ENCODE data around the gene GTPBP6.
"Not testable (repeated sequence)": the region's sequence is repeated elsewhere in the genome, so short reads cannot be mapped to it uniquely, and the experiment has no call there.

The GTPBP6 gene

DNA sequence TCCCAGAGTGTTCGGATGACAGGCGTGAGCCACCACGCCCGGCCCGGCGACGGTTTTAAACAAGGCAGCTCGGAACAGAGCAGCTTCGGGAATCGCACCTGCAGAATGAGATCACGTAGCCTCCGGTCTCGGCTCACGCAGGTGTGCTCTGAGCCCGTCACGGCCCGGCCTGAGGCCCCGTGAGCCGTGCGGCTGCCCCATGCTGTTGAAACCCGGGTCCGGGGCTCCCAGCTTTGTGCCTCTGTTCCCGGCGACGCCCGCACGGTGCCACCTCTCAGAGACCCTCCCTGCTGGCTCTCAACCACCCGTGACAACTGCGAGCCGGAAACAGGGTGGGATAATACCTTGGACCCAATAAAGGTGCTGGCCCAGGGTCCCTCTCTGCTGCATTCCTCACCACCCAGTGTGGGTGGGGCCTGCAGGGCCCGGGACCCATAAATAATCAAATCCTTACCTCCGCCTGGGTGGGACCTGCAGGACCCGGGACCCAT lies 50.8 kb downstream of the GTPBP6 start:
- Histone ChIP-seq H3K4me3 (ENCODE audit: low read depth, low read length) (no peak overlapping the region), H2AFZ (ENCODE audit: low read length, unreplicated experiment) (no peak overlapping the region), H3K79me2 (ENCODE audit: control insufficient read depth, insufficient read depth, low read length, unreplicated experiment) (no peaks in the 10 kb centered on the region), H3K27me3 (ENCODE audit: insufficient read depth, low read length) (no peaks in the 10 kb centered on the region), H3K4me1 (ENCODE audit: control insufficient read depth, insufficient read depth, low read length, unreplicated experiment) (no peaks in the 10 kb centered on the region), H3K27ac (ENCODE audit: low read depth, low read length) (no peak overlapping the region), H3K36me3 (ENCODE audit: insufficient read depth, low read length) (no peaks in the 10 kb centered on the region)

DNA sequence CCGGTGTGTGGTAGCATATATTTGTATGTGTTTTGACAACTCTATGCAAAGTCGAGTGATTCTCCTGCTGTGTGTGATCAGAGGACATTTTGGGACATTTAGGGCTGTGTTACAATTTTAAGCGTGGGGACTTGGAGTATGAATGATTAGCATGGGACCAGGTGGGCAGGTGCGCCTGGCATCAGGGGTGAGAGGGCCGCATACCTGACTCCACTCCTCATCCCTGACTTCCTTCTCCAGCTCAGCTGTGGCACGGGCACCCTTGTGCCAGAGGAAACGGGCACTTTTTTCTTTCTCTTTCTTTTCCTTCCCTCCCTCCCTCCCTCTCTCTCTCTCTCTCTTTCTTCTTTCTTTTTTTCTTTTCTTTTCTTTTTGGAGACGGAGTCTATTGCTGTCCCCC lies 53.1 kb downstream of the GTPBP6 start:
- Histone ChIP-seq H3K4me1 (ENCODE audit: control insufficient read depth, insufficient read depth, low read length, unreplicated experiment) (peaks cover 18% of the 10 kb centered on the region), H3K36me3 (ENCODE audit: insufficient read depth, low read length) (no peaks in the 10 kb centered on the region), H3K27me3 (ENCODE audit: insufficient read depth, low read length) (no peaks in the 10 kb centered on the region), H2AFZ (ENCODE audit: low read length, unreplicated experiment) (no peak overlapping the region), H3K27ac (ENCODE audit: low read depth, low read length) (no peak overlapping the region), H3K4me3 (ENCODE audit: low read depth, low read length) (no peak overlapping the region), H3K79me2 (ENCODE audit: control insufficient read depth, insufficient read depth, low read length, unreplicated experiment) (no peaks in the 10 kb centered on the region)

DNA sequence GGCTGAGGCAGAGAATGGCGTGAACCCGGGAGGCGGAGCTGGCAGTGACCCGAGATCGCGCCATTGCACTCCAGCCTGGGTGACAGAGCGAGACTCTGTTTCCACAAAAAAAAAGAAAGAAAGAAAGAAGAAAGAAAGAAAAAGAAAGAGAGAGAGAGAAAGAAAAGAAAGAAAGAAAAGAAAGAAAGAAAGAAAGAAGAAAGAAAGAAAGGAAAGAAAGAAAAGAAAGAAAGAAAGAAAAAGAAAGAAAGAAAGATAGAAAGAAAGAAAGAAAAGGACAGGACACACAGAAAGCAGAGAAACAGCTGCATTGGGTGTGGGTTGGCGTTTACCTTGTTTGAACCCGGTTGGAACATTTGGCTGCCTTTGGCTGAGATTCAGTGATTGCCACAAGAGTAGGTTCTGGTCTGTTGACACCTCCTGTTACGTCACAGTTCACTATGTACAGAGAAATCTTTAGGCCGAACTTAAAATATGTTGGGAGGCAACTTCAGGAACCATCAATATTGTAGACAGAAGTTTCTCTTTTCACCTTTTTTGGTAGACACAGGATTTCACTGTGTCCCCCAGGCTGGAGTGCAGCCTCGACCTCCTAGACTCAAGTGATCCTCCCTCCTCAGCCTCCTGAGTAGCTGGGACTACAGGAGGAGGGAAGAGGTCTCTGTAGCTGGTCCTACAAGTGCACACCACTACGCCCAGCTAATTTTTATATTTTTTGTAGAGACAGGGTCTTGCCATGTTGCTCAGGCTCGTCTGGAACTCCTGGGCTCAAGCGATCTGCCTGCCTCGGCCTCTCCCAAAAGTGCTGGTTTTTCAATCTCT lies 53.8 kb downstream of the GTPBP6 start:
- no peaks in the 10 kb centered on the region for H3K79me2 ChIP-seq (ENCODE audit: control insufficient read depth, insufficient read depth, low read length, unreplicated experiment)
- peaks cover 18% of the 10 kb centered on the region for H3K4me1 ChIP-seq (ENCODE audit: control insufficient read depth, insufficient read depth, low read length, unreplicated experiment)
- H3K27me3 ChIP-seq (ENCODE audit: insufficient read depth, low read length): no peaks in the 10 kb centered on the region
- H3K27ac ChIP-seq (ENCODE audit: low read depth, low read length): no peak overlapping the region
- H2AFZ ChIP-seq (ENCODE audit: low read length, unreplicated experiment): no peak overlapping the region
- H3K4me3 ChIP-seq (ENCODE audit: low read depth, low read length): no peak overlapping the region
- no peaks in the 10 kb centered on the region for H3K36me3 ChIP-seq (ENCODE audit: insufficient read depth, low read length)

DNA sequence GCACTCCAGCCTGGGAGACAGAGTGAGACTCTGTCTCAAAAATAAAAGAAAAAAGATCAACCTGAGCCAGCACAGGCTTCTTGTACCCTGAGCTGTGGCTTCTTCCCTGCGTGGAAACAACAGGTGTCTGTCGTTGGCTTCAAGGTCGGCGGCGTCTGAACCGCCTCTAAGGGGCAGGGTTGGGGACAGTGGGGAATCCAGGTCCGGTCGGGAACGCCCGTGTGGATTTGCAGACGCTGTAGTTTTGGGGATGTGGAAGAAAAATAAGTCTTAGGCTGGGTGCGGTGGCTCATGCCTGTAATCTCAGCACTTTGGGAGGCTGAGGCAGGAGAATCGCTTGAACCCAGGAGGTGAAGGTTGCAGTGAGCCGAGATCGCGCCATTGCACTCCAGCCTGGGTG lies 54.6 kb downstream of the GTPBP6 start:
- not testable (repeated sequence) for H3K36me3 ChIP-seq (ENCODE audit: insufficient read depth, low read length); H3K27me3 ChIP-seq (ENCODE audit: insufficient read depth, low read length); H3K27ac ChIP-seq (ENCODE audit: low read depth, low read length); H3K79me2 ChIP-seq (ENCODE audit: control insufficient read depth, insufficient read depth, low read length, unreplicated experiment); H2AFZ ChIP-seq (ENCODE audit: low read length, unreplicated experiment); H3K4me3 ChIP-seq (ENCODE audit: low read depth, low read length)
- H3K4me1 ChIP-seq (ENCODE audit: control insufficient read depth, insufficient read depth, low read length, unreplicated experiment): peaks cover 18% of the 10 kb centered on the region

DNA sequence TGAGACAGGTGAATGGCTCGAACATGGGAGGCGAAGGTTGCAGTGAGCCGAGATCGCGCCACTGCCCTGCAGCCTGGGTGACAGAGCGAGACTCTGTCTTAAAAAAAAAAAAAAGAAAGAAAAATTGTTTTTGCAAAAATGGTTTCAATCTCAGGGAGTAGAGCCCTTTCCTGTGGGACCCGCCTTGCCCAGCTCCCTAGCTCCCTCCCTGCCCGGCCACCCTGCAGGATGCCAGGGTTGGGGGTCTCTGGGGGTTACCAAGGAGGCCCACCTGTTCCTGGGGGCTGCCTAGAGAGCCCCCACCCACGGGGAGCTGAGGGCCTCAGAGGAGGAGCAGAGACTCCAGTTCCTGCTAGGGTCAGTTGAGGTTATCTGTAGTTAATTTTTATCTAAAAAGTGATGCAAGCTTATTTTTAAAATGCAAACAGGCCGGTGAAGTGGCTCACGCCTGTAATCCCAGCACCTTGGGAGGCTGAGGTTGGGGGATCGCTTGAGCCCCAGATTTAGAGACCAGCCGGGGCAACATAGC lies 56.2 kb downstream of the GTPBP6 start:
- Histone ChIP-seq H3K4me3 (ENCODE audit: low read depth, low read length) (no peak overlapping the region), H3K27me3 (ENCODE audit: insufficient read depth, low read length) (no peaks in the 10 kb centered on the region), H3K36me3 (ENCODE audit: insufficient read depth, low read length) (no peaks in the 10 kb centered on the region), H3K79me2 (ENCODE audit: control insufficient read depth, insufficient read depth, low read length, unreplicated experiment) (no peaks in the 10 kb centered on the region), H3K4me1 (ENCODE audit: control insufficient read depth, insufficient read depth, low read length, unreplicated experiment) (peaks cover 18% of the 10 kb centered on the region), H3K27ac (ENCODE audit: low read depth, low read length) (no peak overlapping the region), H2AFZ (ENCODE audit: low read length, unreplicated experiment) (no peak overlapping the region)

DNA sequence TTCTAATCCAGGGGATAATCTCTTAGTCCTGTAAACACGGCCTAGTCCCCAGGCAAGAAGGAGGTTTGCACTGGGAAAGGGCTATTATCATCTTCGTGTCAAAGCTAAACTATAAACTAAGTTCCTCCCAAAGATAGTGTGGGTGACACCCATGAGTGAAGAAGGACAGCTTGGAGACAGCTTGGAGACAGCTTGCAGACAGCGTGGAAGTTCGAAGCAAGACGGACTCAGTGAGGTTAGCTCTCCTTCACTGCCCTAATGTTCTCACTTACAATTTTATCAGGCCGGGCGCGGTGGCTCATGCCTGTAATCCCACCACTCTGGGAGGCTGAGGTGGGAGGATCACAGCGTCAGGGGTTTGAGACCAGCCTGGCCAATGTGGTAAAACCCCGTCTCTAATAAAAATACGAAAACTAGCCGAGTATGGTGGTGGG lies 56.7 kb downstream of the GTPBP6 start:
- H3K36me3 ChIP-seq (ENCODE audit: insufficient read depth, low read length): no peaks in the 10 kb centered on the region
- H3K27me3 ChIP-seq (ENCODE audit: insufficient read depth, low read length): no peaks in the 10 kb centered on the region
- peak overlapping the region; percentile 64 for H2AFZ ChIP-seq (ENCODE audit: low read length, unreplicated experiment)
- H3K79me2 ChIP-seq (ENCODE audit: control insufficient read depth, insufficient read depth, low read length, unreplicated experiment): no peaks in the 10 kb centered on the region
- H3K27ac ChIP-seq (ENCODE audit: low read depth, low read length): peak overlapping the region; percentile 49; the same call in 1 of the 2 replicates
- H3K4me1 ChIP-seq (ENCODE audit: control insufficient read depth, insufficient read depth, low read length, unreplicated experiment): peaks cover 18% of the 10 kb centered on the region
- H3K4me3 ChIP-seq (ENCODE audit: low read depth, low read length): no peak overlapping the region

DNA sequence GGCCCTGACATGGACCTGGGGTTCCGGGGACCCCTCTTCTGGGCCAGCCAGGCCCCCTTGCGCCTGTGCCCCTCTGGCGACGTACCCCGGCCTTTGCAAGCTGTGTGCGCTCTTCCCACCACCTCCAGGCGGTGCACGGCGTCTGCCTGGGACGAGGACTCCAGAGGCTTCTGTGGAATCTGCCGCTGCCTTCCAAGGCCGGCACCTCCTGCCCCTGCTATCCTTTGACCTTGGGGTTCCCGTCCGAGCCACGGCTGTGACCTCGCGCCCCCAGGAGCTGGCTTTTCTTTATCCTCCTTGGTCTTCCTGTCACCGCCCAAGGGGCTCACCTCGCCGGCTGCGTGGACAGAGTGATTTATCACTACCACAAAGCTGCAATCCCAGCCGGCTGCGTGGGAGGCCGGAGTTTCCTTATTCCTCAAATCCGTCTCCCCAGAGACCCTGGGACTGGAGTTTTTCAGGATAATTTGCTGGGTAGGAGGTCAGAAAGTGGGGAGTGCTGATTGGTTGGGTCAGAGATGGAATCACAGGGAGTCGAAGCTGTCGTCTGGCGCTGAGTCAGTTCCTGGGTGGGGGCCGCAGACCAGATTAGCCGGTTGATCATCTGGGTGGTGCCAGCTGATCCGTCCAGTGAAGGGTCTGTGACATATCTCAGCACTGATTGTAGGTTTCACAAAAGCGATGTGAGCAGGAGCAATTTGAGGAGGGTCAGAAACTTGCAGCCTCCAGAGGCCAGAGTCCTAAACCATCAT lies 57.3 kb downstream of the GTPBP6 start:
- Histone ChIP-seq H2AFZ (ENCODE audit: low read length, unreplicated experiment) (peak overlapping the region; percentile 64), H3K79me2 (ENCODE audit: control insufficient read depth, insufficient read depth, low read length, unreplicated experiment) (no peaks in the 10 kb centered on the region), H3K4me3 (ENCODE audit: low read depth, low read length) (no peak overlapping the region), H3K36me3 (ENCODE audit: insufficient read depth, low read length) (no peaks in the 10 kb centered on the region), H3K27me3 (ENCODE audit: insufficient read depth, low read length) (no peaks in the 10 kb centered on the region), H3K4me1 (ENCODE audit: control insufficient read depth, insufficient read depth, low read length, unreplicated experiment) (peaks cover 18% of the 10 kb centered on the region), H3K27ac (ENCODE audit: low read depth, low read length) (peak overlapping the region; percentile 49; the same call in 1 of the 2 replicates)

DNA sequence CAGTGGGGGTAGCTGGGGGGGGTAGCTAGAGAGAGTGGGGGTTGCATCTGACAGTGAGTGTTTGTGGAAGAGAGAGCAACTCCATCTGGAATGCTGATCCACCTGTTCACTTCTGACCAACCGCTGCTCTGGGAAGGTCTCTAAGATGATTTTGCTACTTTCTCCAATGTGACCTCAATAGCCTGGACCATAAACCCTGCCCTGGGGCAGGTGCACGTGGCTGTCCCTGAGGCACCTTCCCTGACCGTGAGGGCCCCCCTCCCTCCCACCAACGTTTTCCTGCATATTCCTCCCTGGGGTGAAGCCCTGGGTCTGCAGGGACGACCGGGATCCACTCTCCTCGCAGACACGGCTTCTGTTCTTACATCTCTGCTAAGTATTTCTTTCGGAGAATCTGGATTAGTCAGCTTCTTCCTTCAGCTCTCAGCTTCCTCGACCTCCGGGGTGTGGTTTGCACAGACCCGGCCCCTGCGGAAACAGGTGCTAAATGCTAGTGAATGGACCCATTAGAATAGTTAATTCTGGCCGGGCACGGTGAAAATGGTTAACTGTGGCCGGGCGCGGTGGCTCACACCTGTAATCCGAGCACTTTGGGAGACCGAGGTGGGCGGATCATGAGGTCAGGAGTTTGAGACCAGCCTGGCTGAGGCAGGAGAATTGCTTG lies 58.8 kb downstream of the GTPBP6 start:
- no peak overlapping the region for H2AFZ ChIP-seq (ENCODE audit: low read length, unreplicated experiment)

DNA sequence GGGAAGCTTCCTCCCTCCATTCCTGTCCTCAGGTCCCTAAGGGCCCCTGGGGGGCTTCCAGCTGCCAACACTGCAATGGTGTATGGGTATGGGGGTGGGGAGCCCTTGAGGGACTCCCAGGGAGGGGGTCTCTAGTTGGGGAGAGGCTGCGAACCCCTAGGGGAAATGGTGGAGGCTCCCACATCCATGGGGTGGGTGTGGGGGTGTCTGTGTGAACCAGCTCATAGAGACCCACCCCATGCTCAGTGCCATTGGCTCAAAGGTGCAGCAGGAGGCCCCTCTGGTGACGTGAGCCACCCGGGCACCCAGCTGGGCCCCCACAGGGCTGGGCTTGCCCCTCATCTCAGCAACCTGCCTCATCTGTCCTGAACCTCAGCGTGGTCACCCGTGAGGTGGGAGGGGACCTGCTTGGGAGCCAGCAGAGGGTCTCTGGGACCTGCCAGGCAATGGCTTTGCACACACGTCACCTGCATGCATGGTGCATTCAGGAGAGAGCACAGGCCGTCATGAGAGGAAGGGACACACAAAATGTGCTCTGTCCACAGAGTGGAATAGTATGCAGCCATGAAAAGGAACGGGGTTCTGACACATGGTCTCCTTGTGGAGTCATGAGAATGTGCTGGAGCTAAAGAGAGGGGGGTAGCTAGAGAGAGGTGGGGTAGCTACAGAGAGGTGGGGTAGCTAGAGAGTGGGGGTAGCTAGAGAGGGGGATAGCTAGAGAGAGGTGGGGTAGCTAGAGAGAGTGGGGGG lies 60.1 kb downstream of the GTPBP6 start:
- Histone ChIP-seq H3K27me3 (ENCODE audit: insufficient read depth, low read length) (no peaks in the 10 kb centered on the region), H3K36me3 (ENCODE audit: insufficient read depth, low read length) (no peaks in the 10 kb centered on the region), H2AFZ (ENCODE audit: low read length, unreplicated experiment) (no peak overlapping the region), H3K4me1 (ENCODE audit: control insufficient read depth, insufficient read depth, low read length, unreplicated experiment) (peaks cover 18% of the 10 kb centered on the region), H3K79me2 (ENCODE audit: control insufficient read depth, insufficient read depth, low read length, unreplicated experiment) (no peaks in the 10 kb centered on the region), H3K4me3 (ENCODE audit: low read depth, low read length) (no peak overlapping the region), H3K27ac (ENCODE audit: low read depth, low read length) (no peak overlapping the region)

More for the DNA sequence above, 58.8 kb downstream of the GTPBP6 start:
- no peaks in the 10 kb centered on the region for H3K79me2 ChIP-seq (ENCODE audit: control insufficient read depth, insufficient read depth, low read length, unreplicated experiment)
- no peak overlapping the region for H3K27ac ChIP-seq (ENCODE audit: low read depth, low read length)
- H3K36me3 ChIP-seq (ENCODE audit: insufficient read depth, low read length): no peaks in the 10 kb centered on the region
- H3K27me3 ChIP-seq (ENCODE audit: insufficient read depth, low read length): no peaks in the 10 kb centered on the region
- H3K4me3 ChIP-seq (ENCODE audit: low read depth, low read length): no peak overlapping the region
- H3K4me1 ChIP-seq (ENCODE audit: control insufficient read depth, insufficient read depth, low read length, unreplicated experiment): peaks cover 18% of the 10 kb centered on the region
